T47D (cell line): ENCODE measurements around the gene OPN4.

Source experiments
- DNase-seq, 2 experiments: peaks; one replicate each; pipeline versions ENCODE4 v3.0.0 to v3.0.0-alpha.2; 2011 to 2012; ENCODE audit warnings: low read depth in 1 of 2, low spot score in 1 of 2
- JUND ChIP-seq: IDR thresholded peaks from 2 replicates; pipeline ENCODE4 v1.6.1; 2012; ENCODE audit warnings: low read depth
- in situ Hi-C: cut with HindIII; loops from 2 replicates; pipeline ENCODE4 v1.10.0; 2016; ENCODE audit warnings: low sequenced_read_pairs, low pct_unique_long_range_greater_than_20kb

OPN4 gene

GRCh38 chr10:86692023-86692514 lies 37.7 kb downstream of the OPN4 start:
- in situ Hi-C loops, result no loop called here
- DNase-seq, result no peak
- no peak for TF ChIP-seq JUND

GRCh38 chr10:86692664-86693063 lies 38.3 kb downstream of the OPN4 start:
- TF ChIP-seq JUND, result no peak
- no peak for DNase-seq
- in situ Hi-C loops, result no loop called here

- in situ Hi-C loops, result no loop called here
Observed at GRCh38 chr10:86693275-86693674, 38.9 kb downstream of the OPN4 start.

GRCh38 chr10:86693721-86694369 lies 39.5 kb downstream of the OPN4 start:
- no peak for TF ChIP-seq JUND
- DNase-seq, result peak in 1 of 2 experiments; percentile 61
- in situ Hi-C loops, result no loop called here

More at GRCh38 chr10:86693275-86693674, 38.9 kb downstream of the OPN4 start:
- no peak for DNase-seq
- TF ChIP-seq JUND, result no peak

GRCh38 chr10:86698207-86698940 lies 44.0 kb downstream of the OPN4 start:
- TF ChIP-seq JUND, result no peak
- peak in 1 of 2 experiments; percentile 60 for DNase-seq
- in situ Hi-C loops, result no loop called here

- in situ Hi-C loops, result no loop called here
- no peak for DNase-seq
- no peak for TF ChIP-seq JUND
Observed at GRCh38 chr10:86699125-86699524, 44.8 kb downstream of the OPN4 start.

GRCh38 chr10:86699541-86699940 lies 45.2 kb downstream of the OPN4 start:
- DNase-seq, result no peak
- in situ Hi-C loops, result no loop called here
- no peak for TF ChIP-seq JUND

GRCh38 chr10:86699991-86700840 lies 45.9 kb downstream of the OPN4 start:
- DNase-seq, result no peak
- in situ Hi-C loops, result no loop called here
- TF ChIP-seq JUND, result no peak

- DNase-seq, result no peak
- TF ChIP-seq JUND, result no peak
- in situ Hi-C loops, result no loop called here
Observed at GRCh38 chr10:86700851-86701617, 46.7 kb downstream of the OPN4 start.

GRCh38 chr10:86703176-86703575 lies 48.8 kb downstream of the OPN4 start:
- DNase-seq, result no peak
- in situ Hi-C loops, result no loop called here
- no peak for TF ChIP-seq JUND

GRCh38 chr10:86705139-86705538 lies 50.8 kb downstream of the OPN4 start:
- no peak for DNase-seq
- no peak for TF ChIP-seq JUND
- in situ Hi-C loops, result no loop called here

GRCh38 chr10:86705905-86706304 lies 51.6 kb downstream of the OPN4 start:
- no peak for TF ChIP-seq JUND
- no peak for DNase-seq
- in situ Hi-C loops, result no loop called here
